H1 (cell line): ENCODE data around the gene TFF3. TPM values are rescaled to one million over a fixed set of nuclear protein-coding genes. Genes with fewer than 3 reads are reported as not detected.

ENCODE experiments used
- CTCF ChIA-PET: fragments of 300-600 bp; sonication (Branson Sonifier 250); formaldehyde crosslinking; loops from one replicate; lab custom pipeline; 2021; ENCODE audit not compliant: partially characterized antibody; lab: Charles Lee
- POLR2A ChIA-PET: fragments of 300-600 bp; sonication (Branson Sonifier 250); formaldehyde crosslinking; loops from one replicate; lab custom pipeline; 2021; ENCODE audit warnings: inconsistent platforms; ENCODE audit not compliant: partially characterized antibody; lab: Charles Lee
- DNase-seq, 2 experiments: peaks; one replicate each; pipeline versions ENCODE4 v3.0.0 to v3.0.0-alpha.2; 2010 to 2022; ENCODE audit warnings: low spot score in 2 of 2, low read depth in 1 of 2, mixed read lengths in 1 of 2
- FAIRE-seq: peaks from 2 replicates; lab custom pipeline; 2011; peaks lifted over from hg19 to GRCh38; lab: Jason Lieb, UNC
- H2AFZ ChIP-seq: 2 replicates; pipeline ENCODE4 v1.8.1; 2012; ENCODE audit warnings: low read length, inconsistent platforms
- H2AK5ac ChIP-seq: 2 replicates; pipeline ENCODE4 v1.6.1; 2013; ENCODE audit warnings: low read depth, low read length
- H2BK120ac ChIP-seq: replicated peaks from 2 replicates; pipeline ENCODE3; 2013; ENCODE audit warnings: low read depth, low read length, inconsistent platforms
- H2BK12ac ChIP-seq: 2 replicates; pipeline ENCODE4 v1.6.1; 2013; ENCODE audit warnings: low read depth, low read length
- H2BK15ac ChIP-seq: 2 replicates; pipeline ENCODE4 v1.6.1; 2013; ENCODE audit warnings: low read length
- H2BK20ac ChIP-seq: 2 replicates; pipeline ENCODE4 v1.6.1; 2013; ENCODE audit warnings: low read length
- H2BK5ac ChIP-seq: 2 replicates; pipeline ENCODE4 v1.6.1; 2013; ENCODE audit warnings: low read depth, low read length
- H3K14ac ChIP-seq: 2 replicates; pipeline ENCODE4 v1.6.1; 2013; ENCODE audit warnings: inconsistent platforms; ENCODE audit not compliant: insufficient read length
- H3K18ac ChIP-seq: 2 replicates; pipeline ENCODE4 v1.6.1; 2013; ENCODE audit warnings: low read length; ENCODE audit errors: extremely low read depth
- H3K23ac ChIP-seq: 2 replicates; pipeline ENCODE4 v1.6.1; 2013; ENCODE audit warnings: inconsistent platforms; ENCODE audit not compliant: insufficient read length
- H3K23me2 ChIP-seq: 2 replicates; pipeline ENCODE4 v1.6.1; 2013; ENCODE audit warnings: low read depth, low read length
- H3K27ac ChIP-seq: 2 replicates; pipeline ENCODE4 v1.6.1; 2011; ENCODE audit warnings: low read depth, low read length, inconsistent platforms
- H3K27me3 ChIP-seq, 4 experiments: replicated peaks in 1 of 4; 1 replicate in 1 of 4; 2 replicates in 3 of 4; pipeline versions ENCODE4 v1.6.1 to v1.8.1; 2011 to 2013; ENCODE audit warnings: low read length in 3 of 4, mild to moderate bottlenecking in 3 of 4, inconsistent platforms in 2 of 4, mixed read lengths in 2 of 4, moderate library complexity in 1 of 4; ENCODE audit not compliant: control insufficient read depth in 3 of 4, insufficient read depth in 3 of 4; ENCODE audit errors: extremely low read depth in 1 of 4
- H3K36me3 ChIP-seq, 4 experiments: 2 replicates each; pipeline versions ENCODE4 v1.6.1 to v1.8.1; 2011 to 2013; ENCODE audit warnings: mild to moderate bottlenecking in 4 of 4, low read length in 3 of 4, moderate library complexity in 2 of 4, control low read depth in 1 of 4, inconsistent platforms in 1 of 4; ENCODE audit not compliant: insufficient read depth in 4 of 4, control insufficient read depth in 2 of 4
- H3K4ac ChIP-seq: replicated peaks from 2 replicates; pipeline ENCODE3; 2013; ENCODE audit warnings: low read length, low read depth, mixed read lengths, inconsistent platforms; ENCODE audit not compliant: insufficient read length
- H3K4me1 ChIP-seq, 4 experiments: replicated peaks in 1 of 4; 1 replicate in 1 of 4; 2 replicates in 3 of 4; pipeline versions ENCODE4 v1.6.1 to v1.8.1; 2011 to 2013; ENCODE audit warnings: low read length in 3 of 4, inconsistent platforms in 2 of 4, mixed read lengths in 1 of 4; ENCODE audit not compliant: insufficient read depth in 4 of 4, control insufficient read depth in 3 of 4
- H3K4me2 ChIP-seq, 2 experiments: 2 replicates each; pipeline versions ENCODE4 v1.6.1 to v1.8.1; 2011 to 2013; ENCODE audit warnings: low read depth in 2 of 2, low read length in 2 of 2, control low read depth in 1 of 2, inconsistent platforms in 1 of 2, mild to moderate bottlenecking in 1 of 2; ENCODE audit not compliant: insufficient read depth in 1 of 2
- H3K4me3 ChIP-seq, 4 experiments: fragments of 200-600, 300-600 bp in 1 of 4; sonication (generic), shearing (Covaris generic), sonication (Bioruptor Twin) in 1 of 4; 2 replicates each; pipeline versions ENCODE4 v1.5.1 to v1.8.1; 2011 to 2016; ENCODE audit warnings: low read length in 4 of 4, low read depth in 3 of 4, control low read depth in 2 of 4, inconsistent platforms in 2 of 4, mild to moderate bottlenecking in 2 of 4, mixed read lengths in 1 of 4, moderate library complexity in 1 of 4; ENCODE audit not compliant: insufficient read depth in 2 of 4; ENCODE audit errors: extremely low read depth in 1 of 4
- H3K56ac ChIP-seq: replicated peaks from 2 replicates; pipeline ENCODE3; 2013; ENCODE audit warnings: low read depth, mild to moderate bottlenecking, mixed read lengths, low read length, inconsistent platforms; ENCODE audit not compliant: insufficient read length
- H3K79me1 ChIP-seq: 2 replicates; pipeline ENCODE4 v1.6.1; 2013; ENCODE audit warnings: low read depth, low read length, control low read depth
- H3K79me2 ChIP-seq, 2 experiments: 2 replicates each; pipeline versions ENCODE4 v1.6.1 to v1.8.1; 2012 to 2013; ENCODE audit warnings: low read length in 2 of 2, mild to moderate bottlenecking in 2 of 2, inconsistent platforms in 1 of 2; ENCODE audit not compliant: insufficient read depth in 2 of 2, control insufficient read depth in 1 of 2
- H3K9ac ChIP-seq, 4 experiments: replicated peaks in 1 of 4; 1 replicate in 1 of 4; 2 replicates in 3 of 4; pipeline versions ENCODE4 v1.6.1 to v1.8.1; 2011 to 2013; ENCODE audit warnings: low read depth in 3 of 4, low read length in 3 of 4, control low read depth in 2 of 4, mild to moderate bottlenecking in 2 of 4, moderate library complexity in 2 of 4, inconsistent platforms in 1 of 4; ENCODE audit errors: extremely low read depth in 1 of 4
- H3K9me3 ChIP-seq, 2 experiments: 2 replicates each; pipeline versions ENCODE4 v1.6.1 to v1.8.1; 2012 to 2013; ENCODE audit warnings: mild to moderate bottlenecking in 2 of 2, moderate library complexity in 2 of 2, control low read depth in 1 of 2, inconsistent platforms in 1 of 2, low read depth in 1 of 2, low read length in 1 of 2, mixed read lengths in 1 of 2; ENCODE audit not compliant: insufficient read depth in 2 of 2
- H4K20me1 ChIP-seq, 2 experiments: replicated peaks in 1 of 2; 2 replicates each; pipeline versions ENCODE3 to v1.8.1; 2011 to 2013; ENCODE audit warnings: inconsistent platforms in 2 of 2, low read length in 2 of 2, mild to moderate bottlenecking in 1 of 2; ENCODE audit not compliant: insufficient read depth in 2 of 2, control insufficient read depth in 1 of 2
- H4K5ac ChIP-seq: 2 replicates; pipeline ENCODE4 v1.6.1; 2013; ENCODE audit warnings: low read length, low read depth, mixed read lengths, inconsistent platforms; ENCODE audit not compliant: insufficient read length
- H4K8ac ChIP-seq: 2 replicates; pipeline ENCODE4 v1.8.0; 2013; ENCODE audit warnings: mild to moderate bottlenecking, moderate library complexity, low read length, inconsistent platforms; ENCODE audit not compliant: insufficient read depth; ENCODE audit errors: extremely low read depth
- H4K91ac ChIP-seq: replicated peaks from 2 replicates; pipeline ENCODE3; 2013; ENCODE audit warnings: low read length, mixed read lengths, inconsistent platforms; ENCODE audit not compliant: insufficient read length
- BACH1 ChIP-seq: IDR thresholded peaks from 2 replicates; pipeline ENCODE4 v1.6.1; 2012; ENCODE audit warnings: low read length, improper control_type of control experiment
- BRCA1 ChIP-seq: IDR thresholded peaks from 2 replicates; pipeline ENCODE4 v1.6.1; 2012; ENCODE audit warnings: low read depth, low read length, improper control_type of control experiment
- CHD2 ChIP-seq: IDR thresholded peaks from 2 replicates; pipeline ENCODE4 v1.6.1; 2012; ENCODE audit warnings: low read length, improper control_type of control experiment
- EZH2 ChIP-seq: fragments of 200-600 bp; sonication (generic); IDR thresholded peaks from 2 replicates; pipeline ENCODE4 v1.7.1; 2012; ENCODE audit warnings: low read depth, mild to moderate bottlenecking, moderate library complexity, low read length, inconsistent platforms; ENCODE audit not compliant: severe bottlenecking
- HDAC2 ChIP-seq, 2 experiments: fragments of 300-600 bp in 1 of 2; sonication (generic) in 1 of 2; IDR thresholded peaks; 2 replicates each; pipeline ENCODE4 v1.6.1; 2011 to 2012; ENCODE audit warnings: low read depth in 2 of 2, low read length in 2 of 2, mild to moderate bottlenecking in 2 of 2, moderate library complexity in 2 of 2, borderline replicate concordance in 1 of 2, inconsistent platforms in 1 of 2
- RBBP5 ChIP-seq: IDR thresholded peaks from 2 replicates; pipeline ENCODE4 v1.7.1; 2012; ENCODE audit warnings: low read depth, mild to moderate bottlenecking, inconsistent platforms, low read length, moderate library complexity, borderline replicate concordance
- SUZ12 ChIP-seq: fragments of 200-600 bp; sonication (generic); IDR thresholded peaks from 2 replicates; pipeline ENCODE4 v1.6.1; 2012; ENCODE audit warnings: mild to moderate bottlenecking, inconsistent platforms, low read length, moderate library complexity, mixed read lengths
- WGBS, 2 experiments: shearing (Covaris generic) in 1 of 2; methylation state at CpG; one replicate each; pipeline versions ENCODE4 v1.1.6 to v1.1.7; 2013 to 2015; ENCODE audit warnings: low lambda C conversion rate in 2 of 2, mixed read lengths in 2 of 2, inconsistent platforms in 1 of 2, low coverage in 1 of 2, missing lambda C conversion rate in 1 of 2; ENCODE audit not compliant: insufficient replicate concordance in 2 of 2, insufficient coverage in 1 of 2, insufficient read length in 1 of 2; ENCODE audit errors: extremely low coverage in 1 of 2, missing lambda C conversion rate in 1 of 2; 5-methylcytosine and 5-hydroxymethylcytosine counted together
- polyA plus RNA-seq, 7 experiments: library from polyadenylated mRNA; depleted of rRNA in 3 of 7; stranded (reverse) in 5 of 7; unstranded in 2 of 7; fragments of >200 nt in 5 of 7; fragments of 200-250 nt in 2 of 7; gene quantifications; 1 replicate in 5 of 7; 2 replicates in 1 of 7; 4 replicates in 1 of 7; pipeline versions ENCODE4 v1.2.1 to v1.2.3, GENCODE V29; 2011 to 2013; ENCODE audit warnings: missing spikeins in 2 of 7, mixed read lengths in 2 of 7
- total RNA-seq: library from RNA; stranded (reverse); fragmentation: NEBNext Ultra II Directional; extraction: Animal tissue kit (Norgen Biotek cat#: 25700); gene quantifications from 2 replicates; pipeline ENCODE4 v1.2.1, GENCODE V29; 2021

TFF3 gene
- total and polyA plus RNA-seq, 2 of the 8 experiments (the other 6 are each of a cell fraction or from before 2014, with no cell fraction given): 1.7 to 6.7 TPM

- Histone ChIP-seq H3K18ac (no peak overlapping the region), H2BK15ac (no peak overlapping the region), H2BK5ac (no peak overlapping the region), H3K79me2 (no peaks in the 10 kb centered on the region), H4K8ac (no peak overlapping the region), H3K9me3 (no peaks in the 10 kb centered on the region), H2AK5ac (no peak overlapping the region), H3K4ac (no peak overlapping the region), H4K5ac (no peak overlapping the region), H2AFZ (no peak overlapping the region), H2BK120ac (no peak overlapping the region), H3K23ac (no peak overlapping the region), H3K14ac (no peak overlapping the region), H3K36me3 (no peaks in the 10 kb centered on the region), H3K4me1 (peaks cover 0 to 4% (median 3%) of the 10 kb centered on the region in 4 experiments; a peak in 3 of 7 replicates), H3K4me2 (no peak overlapping the region), H3K56ac (no peak overlapping the region), H3K23me2 (peaks cover 7% of the 10 kb centered on the region; the same call in 1 of the 2 replicates), H4K20me1 (peaks cover 0 to 2% of the 10 kb centered on the region in 2 experiments), H2BK12ac (no peak overlapping the region), H2BK20ac (no peak overlapping the region), H4K91ac (no peak overlapping the region), H3K4me3 (no peak overlapping the region), H3K27ac (no peak overlapping the region)
- DNase-seq: no peak
- no peak for FAIRE-seq
- CTCF ChIA-PET: interaction anchor here (1.1 to 4.3 kb wide), 11 partner anchors 10 to 155 kb away, joined by 3 to 16 read pairs (median 4); no protein-coding TSS in a partner anchor
- WGBS, 2 experiments: 89% methylated on average over 11 of the region's 11 CpGs; no CpG with 5 or more reads in 1 of the 2 experiments
- POLR2A ChIA-PET: interaction anchor here (2.0 kb wide), 1 partner anchor 9 kb away, joined by 4 read pairs; no protein-coding TSS in a partner anchor
- TF ChIP-seq EZH2: no peak
- TF ChIP-seq RBBP5: no peak
- TF ChIP-seq BRCA1: no peak
- TF ChIP-seq CHD2: no peak
- no peak for TF ChIP-seq SUZ12
- TF ChIP-seq BACH1: no peak
- no peak for TF ChIP-seq HDAC2 (IDR thresholded peaks at IDR 0.05; ENCODE audit: borderline replicate concordance in 1 of 2, low read depth in 2 of 2, low read length in 2 of 2)
- TF ChIP-seq, all 59 proteins: peak for 0
- H3K79me1 ChIP-seq: no peaks in the 10 kb centered on the region
- H3K27me3 ChIP-seq: no peaks in the 10 kb centered on the region
- no peak overlapping the region for H3K9ac ChIP-seq
Measured at GRCh38 chr21:42262831-42263231, 52.4 kb downstream of the TFF3 start.
